GM21723 (cell line): Measurements from ENCODE around the gene RPL27A.
A peak's percentile ranks its signal among the peaks of the same experiment; 100 is the strongest.

Source experiments
- ATAC-seq: cut with Tn5 transposase; IDR thresholded peaks from one replicate; pipeline ENCODE4 v1.9.1; 2021; ENCODE audit warnings: mild to moderate bottlenecking, moderate library complexity; ENCODE audit not compliant: unreplicated experiment

Gene RPL27A

GRCh38 chr11:8672346-8672745, 10.2 kb upstream of the RPL27A start:
- no peak for ATAC-seq

GRCh38 chr11:8674859-8675258, 7.7 kb upstream of the RPL27A start:
- no peak for ATAC-seq

- ATAC-seq = no peak
Measured at GRCh38 chr11:8676458-8676857, 6.1 kb upstream of the RPL27A start.

- no peak for ATAC-seq
Measured at GRCh38 chr11:8679006-8679405, 3.6 kb upstream of the RPL27A start.

GRCh38 chr11:8681837-8682302, 722 bp upstream of the RPL27A start:
- ATAC-seq = no peak

GRCh38 chr11:8683115-8683807, 669 bp downstream of the RPL27A start:
- no peak for ATAC-seq

- no peak for ATAC-seq
Measured at GRCh38 chr11:8684600-8685290, 2.2 kb downstream of the RPL27A start.

GRCh38 chr11:8685306-8685705, 2.7 kb downstream of the RPL27A start:
- ATAC-seq = no peak

GRCh38 chr11:8685820-8686219, 3.2 kb downstream of the RPL27A start:
- no peak for ATAC-seq

- no peak for ATAC-seq
Measured at GRCh38 chr11:8686325-8686724, 3.7 kb downstream of the RPL27A start.

- peak; percentile 95 for ATAC-seq
Measured at GRCh38 chr11:8688414-8689362, 6.1 kb downstream of the RPL27A start.

GRCh38 chr11:8689726-8690255, 7.2 kb downstream of the RPL27A start:
- no peak for ATAC-seq

GRCh38 chr11:8690374-8691342, 8.1 kb downstream of the RPL27A start:
- ATAC-seq = no peak

- ATAC-seq = no peak
Measured at GRCh38 chr11:8691601-8692000, 9.0 kb downstream of the RPL27A start.

GRCh38 chr11:8692417-8692816, 9.8 kb downstream of the RPL27A start:
- no peak for ATAC-seq

GRCh38 chr11:8693010-8693551, 10.5 kb downstream of the RPL27A start:
- no peak for ATAC-seq

- ATAC-seq = no peak
Measured at GRCh38 chr11:8693555-8693954, 11.0 kb downstream of the RPL27A start.

GRCh38 chr11:8694137-8694536, 11.5 kb downstream of the RPL27A start:
- ATAC-seq = no peak

- ATAC-seq = no peak
Measured at GRCh38 chr11:8697054-8697453, 14.5 kb downstream of the RPL27A start.

GRCh38 chr11:8698379-8698851, 15.8 kb downstream of the RPL27A start:
- ATAC-seq = no peak
